Measurements from ENCODE around the gene PLIN5. TPM values are rescaled to one million over a fixed set of nuclear protein-coding genes. Genes with fewer than 3 reads are reported as not detected.

PLIN5 gene
- polyA plus RNA-seq, 1 donor from 2014 or later, result 1.3 TPM

GRCh38 chr19:4575267-4576015, 40.4 kb upstream of the PLIN5 start:
- Histone ChIP-seq H3K27ac (ENCODE audit: low read length) (no peak overlapping the region), H3K4me2 (ENCODE audit: low read length) (no peak overlapping the region), H3K9me3 (ENCODE audit: low read length) (no peaks in the 10 kb centered on the region), H3K27me3 (ENCODE audit: insufficient read depth, low read depth, low read length) (no peaks in the 10 kb centered on the region), H4K20me1 (ENCODE audit: insufficient read depth) (peaks cover 19% of the 10 kb centered on the region), H2AFZ (ENCODE audit: low read depth, low read length) (no peak overlapping the region), H3K4me3 (ENCODE audit: low read length) (no peak overlapping the region), H3F3A (ENCODE audit: insufficient read depth, low read length, poor library complexity, severe bottlenecking) (no peaks in the 10 kb centered on the region), H3K9me2 (ENCODE audit: insufficient read depth, low read length) (no peaks in the 10 kb centered on the region), H3K9ac (ENCODE audit: low read length) (no peak overlapping the region), H3K36me3 (ENCODE audit: insufficient read depth, low read length) (no peaks in the 10 kb centered on the region), H3K79me2 (replicated peaks; ENCODE audit: insufficient read depth, low read length) (peaks cover 11% of the 10 kb centered on the region)
- no peak for TF ChIP-seq TAF1 (IDR thresholded peaks at IDR 0.05; ENCODE audit: low read depth)
- TF ChIP-seq EP300 (conservative IDR thresholded peaks at IDR 0.05; ENCODE audit: poor library complexity, severe bottlenecking), result no peak
- TF ChIP-seq EZH2 (IDR thresholded peaks at IDR 0.05; ENCODE audit: borderline replicate concordance, insufficient read depth, low read length, poor library complexity, severe bottlenecking), result no peak
- TF ChIP-seq, protein P1, sequence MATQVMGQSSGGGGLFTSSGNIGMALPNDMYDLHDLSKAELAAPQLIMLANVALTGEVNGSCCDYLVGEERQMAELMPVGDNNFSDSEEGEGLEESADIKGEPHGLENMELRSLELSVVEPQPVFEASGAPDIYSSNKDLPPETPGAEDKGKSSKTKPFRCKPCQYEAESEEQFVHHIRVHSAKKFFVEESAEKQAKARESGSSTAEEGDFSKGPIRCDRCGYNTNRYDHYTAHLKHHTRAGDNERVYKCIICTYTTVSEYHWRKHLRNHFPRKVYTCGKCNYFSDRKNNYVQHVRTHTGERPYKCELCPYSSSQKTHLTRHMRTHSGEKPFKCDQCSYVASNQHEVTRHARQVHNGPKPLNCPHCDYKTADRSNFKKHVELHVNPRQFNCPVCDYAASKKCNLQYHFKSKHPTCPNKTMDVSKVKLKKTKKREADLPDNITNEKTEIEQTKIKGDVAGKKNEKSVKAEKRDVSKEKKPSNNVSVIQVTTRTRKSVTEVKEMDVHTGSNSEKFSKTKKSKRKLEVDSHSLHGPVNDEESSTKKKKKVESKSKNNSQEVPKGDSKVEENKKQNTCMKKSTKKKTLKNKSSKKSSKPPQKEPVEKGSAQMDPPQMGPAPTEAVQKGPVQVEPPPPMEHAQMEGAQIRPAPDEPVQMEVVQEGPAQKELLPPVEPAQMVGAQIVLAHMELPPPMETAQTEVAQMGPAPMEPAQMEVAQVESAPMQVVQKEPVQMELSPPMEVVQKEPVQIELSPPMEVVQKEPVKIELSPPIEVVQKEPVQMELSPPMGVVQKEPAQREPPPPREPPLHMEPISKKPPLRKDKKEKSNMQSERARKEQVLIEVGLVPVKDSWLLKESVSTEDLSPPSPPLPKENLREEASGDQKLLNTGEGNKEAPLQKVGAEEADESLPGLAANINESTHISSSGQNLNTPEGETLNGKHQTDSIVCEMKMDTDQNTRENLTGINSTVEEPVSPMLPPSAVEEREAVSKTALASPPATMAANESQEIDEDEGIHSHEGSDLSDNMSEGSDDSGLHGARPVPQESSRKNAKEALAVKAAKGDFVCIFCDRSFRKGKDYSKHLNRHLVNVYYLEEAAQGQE (IDR thresholded peaks at IDR 0.05; ENCODE audit: borderline replicate concordance), result no peak

- peaks cover 9% of the 10 kb centered on the region for H4K20me1 ChIP-seq (ENCODE audit: insufficient read depth)
Measured at GRCh38 chr19:4573682-4574081, 38.7 kb upstream of the PLIN5 start.

More at GRCh38 chr19:4573682-4574081, 38.7 kb upstream of the PLIN5 start:
- H3K9me2 ChIP-seq (ENCODE audit: insufficient read depth, low read length), result no peaks in the 10 kb centered on the region
- H3K4me2 ChIP-seq (ENCODE audit: low read length), result no peak overlapping the region
- H3K9me3 ChIP-seq (ENCODE audit: low read length), result no peaks in the 10 kb centered on the region
- no peaks in the 10 kb centered on the region for H3K27me3 ChIP-seq (ENCODE audit: insufficient read depth, low read depth, low read length)
- H2AFZ ChIP-seq (ENCODE audit: low read depth, low read length), result no peak overlapping the region
- no peak overlapping the region for H3K9ac ChIP-seq (ENCODE audit: low read length)
- H3K36me3 ChIP-seq (ENCODE audit: insufficient read depth, low read length), result no peaks in the 10 kb centered on the region
- no peaks in the 10 kb centered on the region for H3F3A ChIP-seq (ENCODE audit: insufficient read depth, low read length, poor library complexity, severe bottlenecking)
- TF ChIP-seq EZH2 (IDR thresholded peaks at IDR 0.05; ENCODE audit: borderline replicate concordance, insufficient read depth, low read length, poor library complexity, severe bottlenecking) (no peak), MXI1 (conservative IDR thresholded peaks at IDR 0.05; ENCODE audit: poor library complexity, severe bottlenecking) (no peak), POLR2AphosphoS5 (IDR thresholded peaks at IDR 0.05) (no peak)
- TF ChIP-seq, protein P2, sequence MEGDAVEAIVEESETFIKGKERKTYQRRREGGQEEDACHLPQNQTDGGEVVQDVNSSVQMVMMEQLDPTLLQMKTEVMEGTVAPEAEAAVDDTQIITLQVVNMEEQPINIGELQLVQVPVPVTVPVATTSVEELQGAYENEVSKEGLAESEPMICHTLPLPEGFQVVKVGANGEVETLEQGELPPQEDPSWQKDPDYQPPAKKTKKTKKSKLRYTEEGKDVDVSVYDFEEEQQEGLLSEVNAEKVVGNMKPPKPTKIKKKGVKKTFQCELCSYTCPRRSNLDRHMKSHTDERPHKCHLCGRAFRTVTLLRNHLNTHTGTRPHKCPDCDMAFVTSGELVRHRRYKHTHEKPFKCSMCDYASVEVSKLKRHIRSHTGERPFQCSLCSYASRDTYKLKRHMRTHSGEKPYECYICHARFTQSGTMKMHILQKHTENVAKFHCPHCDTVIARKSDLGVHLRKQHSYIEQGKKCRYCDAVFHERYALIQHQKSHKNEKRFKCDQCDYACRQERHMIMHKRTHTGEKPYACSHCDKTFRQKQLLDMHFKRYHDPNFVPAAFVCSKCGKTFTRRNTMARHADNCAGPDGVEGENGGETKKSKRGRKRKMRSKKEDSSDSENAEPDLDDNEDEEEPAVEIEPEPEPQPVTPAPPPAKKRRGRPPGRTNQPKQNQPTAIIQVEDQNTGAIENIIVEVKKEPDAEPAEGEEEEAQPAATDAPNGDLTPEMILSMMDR (IDR thresholded peaks at IDR 0.05; ENCODE audit: poor library complexity, severe bottlenecking), result no peak
- TF ChIP-seq, protein P1 (IDR thresholded peaks at IDR 0.05; ENCODE audit: borderline replicate concordance), result no peak
- H3K79me2 ChIP-seq (replicated peaks; ENCODE audit: insufficient read depth, low read length), result no peaks in the 10 kb centered on the region
- H3K4me3 ChIP-seq (ENCODE audit: low read length), result no peak overlapping the region
- H3K27ac ChIP-seq (ENCODE audit: low read length), result no peak overlapping the region

Data from neural cell (in vitro differentiated cells).